ENCODE measurements around the gene NBPF3.

GRCh38 chr1:21511579-21512522, 71.9 kb downstream of the NBPF3 start:
- TF ChIP-seq EZH2 (IDR thresholded peaks at IDR 0.05; ENCODE audit: borderline replicate concordance, low read depth, low read length, severe bottlenecking) = no peak
- TF ChIP-seq, protein P1, sequence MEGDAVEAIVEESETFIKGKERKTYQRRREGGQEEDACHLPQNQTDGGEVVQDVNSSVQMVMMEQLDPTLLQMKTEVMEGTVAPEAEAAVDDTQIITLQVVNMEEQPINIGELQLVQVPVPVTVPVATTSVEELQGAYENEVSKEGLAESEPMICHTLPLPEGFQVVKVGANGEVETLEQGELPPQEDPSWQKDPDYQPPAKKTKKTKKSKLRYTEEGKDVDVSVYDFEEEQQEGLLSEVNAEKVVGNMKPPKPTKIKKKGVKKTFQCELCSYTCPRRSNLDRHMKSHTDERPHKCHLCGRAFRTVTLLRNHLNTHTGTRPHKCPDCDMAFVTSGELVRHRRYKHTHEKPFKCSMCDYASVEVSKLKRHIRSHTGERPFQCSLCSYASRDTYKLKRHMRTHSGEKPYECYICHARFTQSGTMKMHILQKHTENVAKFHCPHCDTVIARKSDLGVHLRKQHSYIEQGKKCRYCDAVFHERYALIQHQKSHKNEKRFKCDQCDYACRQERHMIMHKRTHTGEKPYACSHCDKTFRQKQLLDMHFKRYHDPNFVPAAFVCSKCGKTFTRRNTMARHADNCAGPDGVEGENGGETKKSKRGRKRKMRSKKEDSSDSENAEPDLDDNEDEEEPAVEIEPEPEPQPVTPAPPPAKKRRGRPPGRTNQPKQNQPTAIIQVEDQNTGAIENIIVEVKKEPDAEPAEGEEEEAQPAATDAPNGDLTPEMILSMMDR (IDR thresholded peaks at IDR 0.05; ENCODE audit: borderline replicate concordance, extremely low read depth, low read length, poor library complexity, severe bottlenecking) = no peak
